Osteoblast (primary cell): ENCODE data around the gene AKAP6. TPM values are rescaled to one million over a fixed set of nuclear protein-coding genes. Genes with fewer than 3 reads are reported as not detected.
A peak's percentile ranks its signal among the peaks of the same experiment; 100 is the strongest.

Source experiments
- DNase-seq: peaks from one replicate; pipeline ENCODE4 v3.0.0; 2011; ENCODE audit warnings: low spot score, mixed read lengths; ENCODE audit not compliant: insufficient read length; ENCODE audit errors: missing footprints
- H2AFZ ChIP-seq: 2 replicates; pipeline ENCODE4 v1.6.0; 2011; ENCODE audit warnings: mild to moderate bottlenecking, low read length
- H3K27ac ChIP-seq: 2 replicates; pipeline ENCODE4 v1.5.1; 2011; ENCODE audit warnings: mild to moderate bottlenecking, low read depth, low read length, moderate library complexity
- H3K27me3 ChIP-seq: 2 replicates; pipeline ENCODE4 v1.6.0; 2012; ENCODE audit warnings: mild to moderate bottlenecking, control low read depth, inconsistent platforms, low read length, moderate library complexity; ENCODE audit not compliant: insufficient read depth
- H3K36me3 ChIP-seq: 2 replicates; pipeline ENCODE4 v1.5.1; 2011; ENCODE audit warnings: mild to moderate bottlenecking, low read length, control low read depth, moderate library complexity; ENCODE audit not compliant: insufficient read depth
- H3K4me1 ChIP-seq: 2 replicates; pipeline ENCODE4 v1.5.1; 2011; ENCODE audit warnings: mild to moderate bottlenecking, low read length, control low read depth, moderate library complexity; ENCODE audit not compliant: insufficient read depth
- H3K4me2 ChIP-seq: 2 replicates; pipeline ENCODE4 v1.6.0; 2011; ENCODE audit warnings: mild to moderate bottlenecking, low read length; ENCODE audit not compliant: insufficient read depth
- H3K4me3 ChIP-seq: fragments of 200-600 bp; sonication (generic); 3 replicates; pipeline ENCODE4 v1.5.1; 2012; ENCODE audit warnings: mild to moderate bottlenecking, low read length, inconsistent platforms; ENCODE audit not compliant: insufficient read depth
- H3K79me2 ChIP-seq: 2 replicates; pipeline ENCODE4 v1.6.0; 2012; ENCODE audit warnings: mild to moderate bottlenecking, low read length, control low read depth, inconsistent platforms; ENCODE audit not compliant: insufficient read depth
- H3K9me3 ChIP-seq: 2 replicates; pipeline ENCODE4 v1.5.1; 2011; ENCODE audit warnings: low read depth, low read length, control low read depth
- H4K20me1 ChIP-seq: 2 replicates; pipeline ENCODE4 v1.6.0; 2012; ENCODE audit warnings: mild to moderate bottlenecking, low read length, control low read depth; ENCODE audit not compliant: insufficient read depth
- total RNA-seq: library from RNA; depleted of rRNA; stranded (reverse); fragments of >200 nt; gene quantifications from 2 replicates; pipeline ENCODE4 v1.2.3, GENCODE V29; 2012
- TF ChIP-seq, protein P1 (sequence below): IDR thresholded peaks from 2 replicates; pipeline ENCODE4 v1.5.1; 2011; ENCODE audit warnings: mild to moderate bottlenecking, low read depth, low read length, moderate library complexity; ENCODE audit errors: extremely low read depth

Gene AKAP6
- total RNA-seq, 1 donor: 2.2 TPM

DNA sequence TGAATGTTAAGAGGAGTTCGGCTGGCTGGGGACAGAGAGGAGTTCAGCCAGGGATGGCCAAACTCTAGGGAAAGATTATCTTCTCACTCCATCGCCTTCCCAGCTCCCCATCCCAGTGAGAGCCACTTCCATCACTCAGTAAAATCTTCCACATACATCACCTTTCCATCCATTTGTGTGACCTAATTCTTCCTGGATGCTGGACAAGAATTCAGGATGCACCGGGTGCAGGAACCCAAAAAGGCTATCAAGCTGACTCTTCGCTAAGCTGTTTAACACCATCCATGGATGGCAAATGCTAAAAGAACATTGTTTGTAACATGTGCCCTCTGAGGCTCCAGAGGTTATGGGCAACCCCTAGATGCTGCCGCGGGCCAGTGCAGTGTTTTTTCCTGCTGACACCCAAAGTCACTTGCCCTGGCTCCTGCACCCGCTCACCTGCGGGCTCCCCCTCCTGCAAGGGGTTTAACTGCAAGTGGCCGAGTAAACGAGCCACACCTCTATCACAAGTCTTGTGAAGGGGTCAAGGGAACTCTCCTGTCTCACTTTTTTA lies 393.6 kb downstream of the AKAP6 start:
- Histone ChIP-seq H3K4me2 (no peak overlapping the region), H3K4me1 (peaks cover 15% of the 10 kb centered on the region), H3K79me2 (no peaks in the 10 kb centered on the region), H3K27me3 (peaks cover 3% of the 10 kb centered on the region), H3K9me3 (no peaks in the 10 kb centered on the region), H3K4me3 (no peak overlapping the region), H4K20me1 (no peaks in the 10 kb centered on the region), H3K27ac (no peak overlapping the region), H2AFZ (no peak overlapping the region), H3K36me3 (no peaks in the 10 kb centered on the region)
- TF ChIP-seq, protein P1, sequence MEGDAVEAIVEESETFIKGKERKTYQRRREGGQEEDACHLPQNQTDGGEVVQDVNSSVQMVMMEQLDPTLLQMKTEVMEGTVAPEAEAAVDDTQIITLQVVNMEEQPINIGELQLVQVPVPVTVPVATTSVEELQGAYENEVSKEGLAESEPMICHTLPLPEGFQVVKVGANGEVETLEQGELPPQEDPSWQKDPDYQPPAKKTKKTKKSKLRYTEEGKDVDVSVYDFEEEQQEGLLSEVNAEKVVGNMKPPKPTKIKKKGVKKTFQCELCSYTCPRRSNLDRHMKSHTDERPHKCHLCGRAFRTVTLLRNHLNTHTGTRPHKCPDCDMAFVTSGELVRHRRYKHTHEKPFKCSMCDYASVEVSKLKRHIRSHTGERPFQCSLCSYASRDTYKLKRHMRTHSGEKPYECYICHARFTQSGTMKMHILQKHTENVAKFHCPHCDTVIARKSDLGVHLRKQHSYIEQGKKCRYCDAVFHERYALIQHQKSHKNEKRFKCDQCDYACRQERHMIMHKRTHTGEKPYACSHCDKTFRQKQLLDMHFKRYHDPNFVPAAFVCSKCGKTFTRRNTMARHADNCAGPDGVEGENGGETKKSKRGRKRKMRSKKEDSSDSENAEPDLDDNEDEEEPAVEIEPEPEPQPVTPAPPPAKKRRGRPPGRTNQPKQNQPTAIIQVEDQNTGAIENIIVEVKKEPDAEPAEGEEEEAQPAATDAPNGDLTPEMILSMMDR: no peak
- DNase-seq: no peak

DNA sequence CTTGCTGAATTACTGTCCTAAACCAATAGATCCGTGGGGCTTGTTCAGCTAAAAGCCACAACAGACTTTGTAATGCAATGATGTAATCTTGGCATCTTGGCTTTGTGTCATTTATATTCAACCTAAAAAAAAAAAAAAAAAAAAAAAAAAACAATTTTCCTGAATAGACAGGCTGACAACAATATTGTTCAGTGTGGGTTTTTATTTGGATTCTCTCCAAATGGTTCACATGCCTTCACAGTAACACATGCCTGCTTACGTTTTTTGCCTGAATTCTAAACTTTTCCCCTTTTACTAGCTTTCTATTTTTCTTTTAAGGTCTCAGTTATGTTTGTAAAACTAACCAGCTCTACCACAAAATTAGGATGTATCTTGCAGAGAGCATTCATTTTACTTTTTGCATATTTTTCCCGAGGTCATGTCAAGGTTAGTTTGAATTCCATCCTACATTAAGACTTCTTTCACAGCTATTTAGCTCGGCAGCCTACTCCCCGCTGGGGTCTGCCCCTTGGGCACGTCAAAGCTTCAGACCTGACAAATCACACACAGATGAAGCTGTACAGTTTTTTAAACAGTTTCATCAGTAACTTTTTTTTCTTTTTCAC lies 395.9 kb downstream of the AKAP6 start:
- H3K4me3 ChIP-seq: peak overlapping the region; percentile 69
- H3K27me3 ChIP-seq: peaks cover 3% of the 10 kb centered on the region
- H4K20me1 ChIP-seq: no peaks in the 10 kb centered on the region
- H2AFZ ChIP-seq: peak overlapping the region; percentile 82
- peak overlapping the region; percentile 74 for H3K27ac ChIP-seq
- no peaks in the 10 kb centered on the region for H3K79me2 ChIP-seq
- peak overlapping the region; percentile 95 for H3K4me2 ChIP-seq
- H3K36me3 ChIP-seq: no peaks in the 10 kb centered on the region
- no peaks in the 10 kb centered on the region for H3K9me3 ChIP-seq
- DNase-seq: peak; percentile 42
- TF ChIP-seq, protein P1: no peak
- peaks cover 15% of the 10 kb centered on the region for H3K4me1 ChIP-seq

DNA sequence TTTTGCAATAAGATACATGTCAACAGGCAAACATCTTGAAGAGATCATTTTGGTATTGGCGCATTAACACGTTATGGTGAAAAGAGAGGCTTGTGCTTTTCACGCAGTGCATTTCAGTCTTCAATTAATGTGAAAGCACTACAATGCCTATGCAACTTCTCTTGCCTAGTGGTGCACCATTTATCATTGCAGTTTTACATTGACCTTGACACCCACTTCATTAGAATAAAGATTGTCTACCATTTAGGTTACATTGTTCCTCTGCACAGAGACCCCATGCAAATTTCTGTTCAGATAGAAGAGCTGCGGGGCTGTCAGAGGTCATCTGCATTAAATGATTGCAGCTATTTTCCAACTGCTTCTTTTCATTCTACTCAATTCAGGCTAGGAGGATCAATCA lies 397.4 kb downstream of the AKAP6 start:
- TF ChIP-seq, protein P1: no peak
- peak; percentile 62 for DNase-seq
- no peaks in the 10 kb centered on the region for H3K79me2 ChIP-seq
- peaks cover 3% of the 10 kb centered on the region for H3K27me3 ChIP-seq
- H3K27ac ChIP-seq: no peak overlapping the region
- H3K9me3 ChIP-seq: no peaks in the 10 kb centered on the region
- H3K4me3 ChIP-seq: no peak overlapping the region
- H3K4me2 ChIP-seq: no peak overlapping the region
- H3K36me3 ChIP-seq: no peaks in the 10 kb centered on the region
- no peak overlapping the region for H2AFZ ChIP-seq
- H3K4me1 ChIP-seq: peaks cover 15% of the 10 kb centered on the region
- no peaks in the 10 kb centered on the region for H4K20me1 ChIP-seq

DNA sequence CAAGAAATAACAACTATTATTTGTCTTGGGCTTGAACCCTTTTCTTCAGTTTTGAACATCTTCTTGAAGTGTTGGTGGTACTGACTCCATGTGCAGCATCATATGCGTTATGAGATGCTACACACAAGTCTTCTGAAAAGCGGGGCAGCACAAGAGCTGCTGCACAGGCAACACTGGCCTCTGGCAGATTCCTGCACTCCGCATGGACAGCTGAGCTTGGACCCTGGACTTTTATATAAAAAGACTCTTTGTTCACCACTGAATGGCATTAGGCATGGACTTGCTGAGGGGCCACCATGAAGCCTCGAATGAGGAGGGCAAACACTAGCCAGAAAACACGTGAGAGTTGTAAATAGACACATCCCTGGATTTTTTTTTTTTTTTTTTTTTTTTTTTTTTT lies 398.7 kb downstream of the AKAP6 start:
- TF ChIP-seq, protein P1: no peak
- H3K79me2 ChIP-seq: no peaks in the 10 kb centered on the region
- no peaks in the 10 kb centered on the region for H4K20me1 ChIP-seq
- peaks cover 3% of the 10 kb centered on the region for H3K27me3 ChIP-seq
- DNase-seq: no peak
- H3K9me3 ChIP-seq: no peaks in the 10 kb centered on the region
- H3K4me1 ChIP-seq: peaks cover 15% of the 10 kb centered on the region
- no peak overlapping the region for H3K4me2 ChIP-seq
- no peak overlapping the region for H2AFZ ChIP-seq
- H3K36me3 ChIP-seq: no peaks in the 10 kb centered on the region
- H3K27ac ChIP-seq: no peak overlapping the region
- no peak overlapping the region for H3K4me3 ChIP-seq
